ENCODE results near the gene TM2D3.

The TM2D3 gene

GRCh38 chr15:101604124-101604874 is 47.9 kb downstream of the TM2D3 start:
- DNase-seq (ENCODE audit: low spot score): no peak

- DNase-seq (ENCODE audit: low spot score): no peak
These were observed 49.4 kb downstream of the TM2D3 start for GRCh38 chr15:101602801-101603200.

- DNase-seq (ENCODE audit: low spot score): no peak
These were observed 52.1 kb downstream of the TM2D3 start for GRCh38 chr15:101600035-101600434.

- DNase-seq (ENCODE audit: low spot score): no peak
These were observed 53.1 kb downstream of the TM2D3 start for GRCh38 chr15:101599091-101599490.

- DNase-seq (ENCODE audit: low spot score): no peak
These were observed 54.7 kb downstream of the TM2D3 start for GRCh38 chr15:101597360-101597928.

- no peak for DNase-seq (ENCODE audit: low spot score)
These were observed 55.5 kb downstream of the TM2D3 start for GRCh38 chr15:101596633-101597032.
